AG04450 (cell line): ENCODE results near the gene SYT3. TPM values are rescaled to one million over a fixed set of nuclear protein-coding genes. Genes with fewer than 3 reads are reported as not detected.

Experiments
- CTCF ChIA-PET: fragments of 300-600, 350-600 bp; formaldehyde crosslinking; extraction: SDS; loops from one replicate; lab custom pipeline; 2022; ENCODE audit warnings: antibody characterized with exemption, inconsistent platforms; lab: Charles Lee
- POLR2A ChIA-PET: fragments of 350-600 bp; formaldehyde crosslinking; extraction: SDS; loops from one replicate; lab custom pipeline; 2021; ENCODE audit warnings: antibody characterized with exemption, inconsistent platforms; lab: Yijun Ruan, JAX
- DNase-seq: peaks from one replicate; pipeline ENCODE4 v3.0.0-alpha.2; 2011; ENCODE audit warnings: low read depth, low spot score
- H3K27ac ChIP-seq: one replicate; pipeline ENCODE4 v1.5.1; 2012; ENCODE audit warnings: low read depth, low read length, control low read depth
- H3K27me3 ChIP-seq: one replicate; pipeline ENCODE4 v1.6.0; 2012; ENCODE audit warnings: low read length; ENCODE audit not compliant: control insufficient read depth, insufficient read depth
- H3K4me3 ChIP-seq: 2 replicates; pipeline ENCODE4 v1.5.1; 2011; ENCODE audit warnings: mild to moderate bottlenecking, low read depth, low read length, control low read depth
- H3K9me3 ChIP-seq: 2 replicates; pipeline ENCODE4 v1.5.1; 2012; ENCODE audit warnings: low read length; ENCODE audit not compliant: control insufficient read depth, insufficient read depth
- CTCF ChIP-seq: IDR thresholded peaks from 2 replicates; pipeline ENCODE4 v1.5.1; 2011; ENCODE audit warnings: low read depth, low read length, control low read depth, inconsistent platforms
- polyA plus RNA-seq: library from polyadenylated mRNA; depleted of rRNA; stranded (reverse); fragments of >200 nt; gene quantifications from 2 replicates; pipeline ENCODE4 v1.2.3, GENCODE V29; 2011

Gene SYT3
- polyA plus RNA-seq, 1 experiment, result 0.05 TPM

- CTCF ChIA-PET, result no interaction called here
These were observed 1.1 kb downstream of the SYT3 start for GRCh38 chr19:50638600-50638999.

GRCh38 chr19:50636317-50637085 is 3.2 kb downstream of the SYT3 start:
- peaks cover 17% of the 10 kb centered on the region for H3K9me3 ChIP-seq
- TF ChIP-seq CTCF, result no peak
- H3K27ac ChIP-seq, result no peak overlapping the region
- peaks cover 25% of the 10 kb centered on the region for H3K27me3 ChIP-seq
- no peak for DNase-seq
- no peak overlapping the region for H3K4me3 ChIP-seq
- POLR2A ChIA-PET, result no interaction called here
- CTCF ChIA-PET, result no interaction called here

More at GRCh38 chr19:50638600-50638999, 1.1 kb downstream of the SYT3 start:
- Histone ChIP-seq H3K27ac (no peak overlapping the region), H3K9me3 (peaks cover 13% of the 10 kb centered on the region), H3K27me3 (peaks cover 25% of the 10 kb centered on the region), H3K4me3 (no peak overlapping the region)
- no peak for DNase-seq
- TF ChIP-seq CTCF, result no peak
- POLR2A ChIA-PET, result no interaction called here

GRCh38 chr19:50633973-50634372 is 5.7 kb downstream of the SYT3 start:
- peaks cover 16% of the 10 kb centered on the region for H3K9me3 ChIP-seq
- ChIA-PET POLR2A (no interaction called here), CTCF (no interaction called here)
- TF ChIP-seq CTCF, result no peak
- H3K27ac ChIP-seq, result no peak overlapping the region
- no peak overlapping the region for H3K4me3 ChIP-seq
- peaks cover 9% of the 10 kb centered on the region for H3K27me3 ChIP-seq
- no peak for DNase-seq

- CTCF ChIA-PET, result no interaction called here
- H3K4me3 ChIP-seq, result no peak overlapping the region
- no peak for DNase-seq
- H3K27ac ChIP-seq, result no peak overlapping the region
- POLR2A ChIA-PET, result no interaction called here
- no peak for TF ChIP-seq CTCF
- peaks cover 13% of the 10 kb centered on the region for H3K9me3 ChIP-seq
- H3K27me3 ChIP-seq, result peaks cover 3% of the 10 kb centered on the region
These were observed 6.3 kb downstream of the SYT3 start for GRCh38 chr19:50633359-50633758.

GRCh38 chr19:50632151-50632835 is 7.4 kb downstream of the SYT3 start:
- Histone ChIP-seq H3K9me3 (peaks cover 13% of the 10 kb centered on the region), H3K27ac (no peak overlapping the region), H3K4me3 (no peak overlapping the region), H3K27me3 (peaks cover under 1% of the 10 kb centered on the region)
- CTCF ChIA-PET, result no interaction called here
- DNase-seq, result no peak
- POLR2A ChIA-PET, result no interaction called here
- no peak for TF ChIP-seq CTCF
